Measurements from ENCODE around the gene NEK6. TPM values are rescaled to one million over a fixed set of nuclear protein-coding genes. Genes with fewer than 3 reads are reported as not detected.

The NEK6 gene
- total RNA-seq, 1 donor from 2014 or later, result 125 TPM

GRCh38 chr9:124285903-124286291 lies 28.1 kb downstream of the NEK6 start:
- ATAC-seq, result peak; percentile 51 to 64
- intact Hi-C loops (cut with DNase I), result no loop called here
- peak overlapping the region; percentile 18 for H3K4me3 ChIP-seq

GRCh38 chr9:124286292-124286931 lies 28.7 kb downstream of the NEK6 start:
- ATAC-seq (peak; percentile 45 to 70), DNase-seq (peak; percentile 73)
- H3K27me3 ChIP-seq (ENCODE audit: low read depth), result no peaks in the 10 kb centered on the region
- no peaks in the 10 kb centered on the region for H3K36me3 ChIP-seq
- H3K27ac ChIP-seq, result peak overlapping the region; percentile 85
- H3K4me3 ChIP-seq, result peak overlapping the region; percentile 18
- peaks cover 81% of the 10 kb centered on the region for H3K4me1 ChIP-seq
- TF ChIP-seq CTCF (IDR thresholded peaks at IDR 0.05), result no peak
- intact Hi-C loops (cut with DNase I), result no loop called here
- H3K9me3 ChIP-seq, result no peaks in the 10 kb centered on the region

More at GRCh38 chr9:124285903-124286291, 28.1 kb downstream of the NEK6 start:
- H3K36me3 ChIP-seq, result no peaks in the 10 kb centered on the region
- DNase-seq, result peak; percentile 81
- TF ChIP-seq CTCF (IDR thresholded peaks at IDR 0.05), result no peak
- no peaks in the 10 kb centered on the region for H3K27me3 ChIP-seq (ENCODE audit: low read depth)
- H3K27ac ChIP-seq, result peak overlapping the region; percentile 85
- H3K9me3 ChIP-seq, result no peaks in the 10 kb centered on the region
- peaks cover 81% of the 10 kb centered on the region for H3K4me1 ChIP-seq

GRCh38 chr9:124290053-124290591 lies 32.4 kb downstream of the NEK6 start:
- ATAC-seq (no peak), DNase-seq (no peak)
- H3K4me1 ChIP-seq, result peaks cover 81% of the 10 kb centered on the region
- no peaks in the 10 kb centered on the region for H3K36me3 ChIP-seq
- intact Hi-C loops (cut with DNase I), result no loop called here
- H3K4me3 ChIP-seq, result no peak overlapping the region
- no peak for TF ChIP-seq CTCF (IDR thresholded peaks at IDR 0.05)
- H3K9me3 ChIP-seq, result no peaks in the 10 kb centered on the region
- no peaks in the 10 kb centered on the region for H3K27me3 ChIP-seq (ENCODE audit: low read depth)
- H3K27ac ChIP-seq, result no peak overlapping the region

GRCh38 chr9:124290743-124291554 lies 33.2 kb downstream of the NEK6 start:
- H3K4me3 ChIP-seq, result no peak overlapping the region
- DNase-seq (no peak), ATAC-seq (no peak)
- H3K27ac ChIP-seq, result no peak overlapping the region
- H3K27me3 ChIP-seq (ENCODE audit: low read depth), result no peaks in the 10 kb centered on the region
- no peak for TF ChIP-seq CTCF (IDR thresholded peaks at IDR 0.05)
- H3K9me3 ChIP-seq, result no peaks in the 10 kb centered on the region
- H3K4me1 ChIP-seq, result peaks cover 81% of the 10 kb centered on the region
- intact Hi-C loops (cut with DNase I), result no loop called here
- no peaks in the 10 kb centered on the region for H3K36me3 ChIP-seq

- DNase-seq (peak; percentile 57), ATAC-seq (peak; percentile 17 to 27)
- TF ChIP-seq CTCF (IDR thresholded peaks at IDR 0.05), result no peak
- no peaks in the 10 kb centered on the region for H3K27me3 ChIP-seq (ENCODE audit: low read depth)
- H3K4me3 ChIP-seq, result peak overlapping the region; percentile 28
- no peaks in the 10 kb centered on the region for H3K9me3 ChIP-seq
- H3K36me3 ChIP-seq, result no peaks in the 10 kb centered on the region
- H3K4me1 ChIP-seq, result peaks cover 81% of the 10 kb centered on the region
- H3K27ac ChIP-seq, result peak overlapping the region; percentile 24
- intact Hi-C loops (cut with DNase I), result no loop called here
Observed at GRCh38 chr9:124291801-124292396, 34.1 kb downstream of the NEK6 start.

All from lower lobe of right lung (tissue), 2 donors.